Bronchial smooth muscle cell (primary cell): ENCODE data around the gene RDH12. TPM values are rescaled to one million over a fixed set of nuclear protein-coding genes. Genes with fewer than 3 reads are reported as not detected.

Experiments
- total RNA-seq: library from RNA; depleted of rRNA; stranded (reverse); fragments of >200 nt; gene quantifications from 2 replicates; pipeline ENCODE4 v1.2.1, GENCODE V29; 2014

RDH12 gene
- 0.09 and 0.16 TPM in 2 replicates for total RNA-seq

GRCh38 chr14:67701492-67701891, at the start of gene RDH12:
RDH12 (plus strand) TSS chr14:67701886; CDS start chr14:67722643, 20,757 bp downstream.

GRCh38 chr14:67674480-67675218, 27.0 kb upstream of the RDH12 start, which contains the start of gene VTI1B:
VTI1B (minus strand) TSS chr14:67674632; CDS start chr14:67674489, 143 bp downstream.

DNA sequence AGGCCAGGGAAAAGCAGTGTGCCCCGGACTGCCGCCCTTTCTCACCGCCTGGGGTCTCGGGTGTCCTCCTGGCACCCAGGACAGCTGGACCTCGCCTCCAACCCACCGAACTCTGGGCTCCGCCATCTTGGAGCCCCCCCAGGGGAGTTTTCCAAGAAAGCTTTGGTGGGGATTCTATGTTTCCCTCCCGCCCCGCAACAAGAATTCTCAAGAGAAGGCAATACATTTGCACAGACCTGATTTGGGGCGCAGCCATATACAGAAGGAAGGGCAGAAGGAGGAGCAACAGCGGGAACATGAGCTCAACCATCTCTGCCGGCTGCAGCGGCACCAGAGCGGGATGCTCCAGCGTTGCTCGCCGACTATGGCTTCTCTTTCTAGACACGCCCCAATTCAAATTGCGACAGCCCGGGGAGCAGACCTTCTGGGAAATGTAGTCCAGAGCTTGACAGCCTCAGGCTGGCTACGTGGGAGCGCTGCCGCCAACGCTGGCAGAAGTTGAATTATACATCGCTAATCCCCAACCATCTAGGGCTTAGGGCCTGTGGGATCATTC, 6.2 kb upstream of the RDH12 start, which contains the start of gene RDH11:
Gene RDH11, minus strand, starts transcription at position 371 of the 556 bp plus-strand sequence. Its CDS starts 61 bp downstream, at position 310.

Other genes starting within 250 kb of the RDH12 start
- gene TMEM229B, start 213.2 kb upstream of the RDH12 start, total RNA-seq = 0.32 and 0.60 TPM in 2 replicates
- under 0.01 and 0.34 TPM in 2 replicates for gene PLEKHH1, start 168.6 kb upstream of the RDH12 start, total RNA-seq
- gene PIGH, start 101.6 kb upstream of the RDH12 start, total RNA-seq = 7.4 and 10.5 TPM in 2 replicates
- 0.34 and 0.63 TPM in 2 replicates for gene ARG2, start 82.0 kb upstream of the RDH12 start, total RNA-seq
- 67.5 and 113 TPM in 2 replicates for gene VTI1B, start 27.3 kb upstream of the RDH12 start, total RNA-seq
- gene RDH11, start 6.1 kb upstream of the RDH12 start, total RNA-seq = 68.7 and 82.6 TPM in 2 replicates
- 12.9 and 13.1 TPM in 2 replicates for gene ZFYVE26, start 114.7 kb downstream of the RDH12 start, total RNA-seq
- 13.2 and 15.9 TPM in 2 replicates for gene RAD51B, start 117.9 kb downstream of the RDH12 start, total RNA-seq